G401.6 (cell line): ENCODE data around the gene ARL17B.
"Not testable (repeated sequence)": the region's sequence is repeated elsewhere in the genome, so short reads cannot be mapped to it uniquely, and the experiment has no call there.

Experiments
- FAIRE-seq: peaks from 2 replicates; lab custom pipeline; 2012; peaks lifted over from hg19 to GRCh38; lab: Jason Lieb, UNC

ARL17B gene

GRCh38 chr17:46287587-46287986 is 74.0 kb downstream of the ARL17B start:
- FAIRE-seq, result not testable (repeated sequence)

- FAIRE-seq, result peak; percentile 96
Measured at GRCh38 chr17:46286764-46287221, 74.8 kb downstream of the ARL17B start.

DNA sequence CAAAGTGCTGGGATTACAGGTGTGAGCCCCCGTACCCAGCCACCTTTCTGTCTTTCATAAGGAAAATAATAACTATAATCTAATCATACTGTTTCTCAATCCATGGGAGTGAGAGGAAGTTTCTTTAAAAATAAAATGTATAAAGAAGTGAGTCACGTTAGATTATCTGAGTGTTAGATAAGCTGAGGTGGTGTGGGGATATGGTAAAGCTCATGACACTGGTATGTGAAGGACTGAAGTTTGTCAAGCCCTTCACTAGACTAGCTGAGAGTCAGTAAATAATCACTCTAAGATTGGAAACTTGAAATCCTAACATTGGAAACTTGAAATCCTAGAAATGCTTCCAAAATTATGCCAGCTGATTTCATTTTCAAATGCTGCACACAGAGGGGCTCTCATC is 76.1 kb downstream of the ARL17B start:
- not testable (repeated sequence) for FAIRE-seq

DNA sequence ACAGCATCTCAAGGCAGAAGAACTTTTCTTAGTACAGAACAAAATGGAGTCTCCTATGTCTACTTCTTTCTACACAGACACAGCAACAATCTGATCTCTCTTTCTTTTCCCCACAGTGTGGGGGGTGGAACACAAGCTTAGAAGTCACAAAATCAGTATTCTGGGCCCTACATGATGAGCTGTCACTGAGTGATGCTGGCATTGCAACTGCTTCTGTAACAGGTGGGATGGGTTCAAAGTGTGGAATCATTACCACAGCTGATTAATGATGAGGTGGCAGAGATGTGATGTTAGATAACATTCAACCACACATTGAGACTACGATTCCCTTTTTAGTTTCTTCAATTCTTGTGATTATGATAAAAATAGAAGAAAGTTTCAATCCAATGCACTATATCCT is 77.1 kb downstream of the ARL17B start:
- FAIRE-seq, result not testable (repeated sequence)

GRCh38 chr17:46282635-46283034 is 78.9 kb downstream of the ARL17B start:
- FAIRE-seq, result not testable (repeated sequence)

GRCh38 chr17:46281336-46281735 is 80.2 kb downstream of the ARL17B start:
- not testable (repeated sequence) for FAIRE-seq

DNA sequence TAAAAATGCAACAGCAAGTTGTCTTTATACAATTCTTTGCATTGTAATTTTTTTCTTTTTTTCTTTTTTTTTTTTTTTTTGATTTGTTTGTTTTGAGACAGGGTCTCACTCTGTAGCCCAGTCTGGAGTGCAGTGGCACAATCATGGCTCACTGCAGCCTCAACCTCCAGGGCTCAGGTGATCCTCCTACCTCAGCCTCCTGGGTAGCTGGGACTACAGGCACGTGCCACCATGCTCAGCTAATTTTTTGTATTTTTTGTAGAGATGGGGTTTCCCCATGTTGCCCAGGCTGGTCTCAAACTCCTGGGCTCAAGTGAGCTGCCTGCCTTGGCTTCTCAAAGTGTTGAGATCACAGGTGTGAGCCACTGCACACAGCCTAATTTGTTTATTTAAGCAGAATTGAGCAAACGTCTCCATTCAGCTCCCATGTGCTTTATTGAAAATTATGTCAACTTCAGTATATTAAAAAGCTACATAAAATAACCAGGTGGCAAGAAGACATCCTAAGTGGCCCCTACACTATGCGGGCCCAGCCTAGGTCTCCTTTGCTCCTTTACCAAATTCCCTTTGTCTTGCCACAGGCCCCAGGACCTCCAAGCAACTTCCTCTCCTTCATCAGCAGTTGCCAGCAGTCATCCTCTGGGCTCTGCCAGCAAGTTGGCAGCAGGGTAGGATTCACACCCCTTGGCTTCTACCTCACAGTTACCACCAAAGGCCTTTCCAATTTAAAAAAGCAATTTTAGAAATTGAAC is 84.7 kb downstream of the ARL17B start:
- FAIRE-seq, result not testable (repeated sequence)

DNA sequence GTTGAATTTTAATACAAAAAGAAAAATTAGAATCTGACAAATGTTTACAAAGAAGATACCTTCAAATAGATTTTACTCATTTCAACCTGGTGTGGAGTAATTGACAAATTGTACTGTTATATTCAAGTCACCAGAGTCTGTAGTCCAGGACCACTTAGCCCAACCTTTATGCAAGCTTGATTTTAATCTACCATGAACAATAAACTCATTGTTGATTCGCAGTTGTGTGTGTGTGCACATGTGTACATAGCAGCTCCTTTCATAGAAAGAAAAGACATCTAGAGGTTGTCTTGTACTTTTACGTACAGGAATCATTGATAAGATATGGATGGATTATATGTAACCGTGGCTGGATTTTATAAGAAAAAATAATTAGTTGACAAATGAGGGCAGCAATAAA is 87.3 kb downstream of the ARL17B start:
- FAIRE-seq, result no peak

GRCh38 chr17:46273541-46274236 is 87.9 kb downstream of the ARL17B start:
- FAIRE-seq, result no peak

DNA sequence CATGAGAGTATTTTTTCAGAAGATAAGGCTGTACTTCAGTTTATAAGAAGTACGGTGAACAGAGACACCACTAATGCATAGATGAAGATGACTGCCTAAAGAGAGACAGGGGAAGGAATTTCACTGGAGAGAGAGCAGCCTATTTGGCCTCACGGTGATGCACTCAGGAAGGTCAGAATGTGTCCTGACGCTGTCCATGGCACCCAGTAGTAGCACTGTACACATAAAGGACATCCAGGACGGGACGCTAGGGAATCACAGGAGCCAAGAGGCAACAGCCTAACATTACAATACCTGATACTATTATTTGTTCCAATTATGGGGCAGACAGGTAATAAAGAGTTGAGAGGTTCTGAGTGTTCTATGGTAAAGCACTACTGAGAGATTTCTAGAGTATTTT is 91.5 kb downstream of the ARL17B start:
- FAIRE-seq, result no peak

DNA sequence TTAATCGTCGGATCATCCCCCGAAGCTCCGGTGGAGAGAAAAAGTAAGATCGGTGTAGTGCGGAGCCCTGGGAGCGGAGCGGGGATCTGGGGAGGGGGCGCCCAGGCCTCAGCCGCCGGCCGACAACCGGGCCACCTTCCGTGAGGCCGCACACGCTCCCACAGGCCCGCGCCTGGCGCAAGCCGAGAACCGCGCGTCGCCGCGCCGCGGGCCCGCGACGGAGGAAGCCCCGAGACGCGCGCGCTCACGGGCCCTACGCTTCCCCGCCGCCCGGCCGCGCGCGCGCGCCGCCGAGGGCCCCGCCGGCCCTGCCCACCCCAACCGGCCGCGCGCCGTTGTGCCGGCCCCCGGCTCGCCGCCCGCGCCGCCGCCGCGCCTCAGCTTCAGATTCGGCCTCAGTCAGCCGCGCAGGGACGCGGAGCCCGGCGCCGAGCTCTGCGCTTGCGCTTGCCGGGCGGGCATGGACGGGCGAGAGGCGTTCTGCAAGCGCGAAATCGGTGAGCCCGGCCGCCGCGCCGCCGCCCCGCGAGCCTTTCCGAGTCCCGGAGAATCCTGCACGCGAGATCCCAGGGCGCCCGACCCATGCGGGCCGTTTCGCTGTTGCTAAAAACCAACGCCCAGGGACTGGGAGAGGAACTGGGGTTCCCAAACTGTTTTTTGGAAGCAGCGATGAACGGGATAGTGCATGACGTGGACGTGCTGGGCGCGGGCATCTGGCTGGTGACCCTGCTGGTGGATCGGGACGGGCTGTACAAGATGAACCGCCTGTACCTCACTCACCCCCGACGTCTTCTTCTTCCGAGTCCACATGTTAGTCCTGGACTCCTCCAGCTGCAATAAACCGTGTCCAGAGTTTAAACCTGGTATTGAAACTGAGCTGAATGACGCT is 94.7 kb downstream of the ARL17B start:
- FAIRE-seq, result no peak

- not testable (repeated sequence) for FAIRE-seq
Measured at GRCh38 chr17:46266063-46266655, 95.4 kb downstream of the ARL17B start.

DNA sequence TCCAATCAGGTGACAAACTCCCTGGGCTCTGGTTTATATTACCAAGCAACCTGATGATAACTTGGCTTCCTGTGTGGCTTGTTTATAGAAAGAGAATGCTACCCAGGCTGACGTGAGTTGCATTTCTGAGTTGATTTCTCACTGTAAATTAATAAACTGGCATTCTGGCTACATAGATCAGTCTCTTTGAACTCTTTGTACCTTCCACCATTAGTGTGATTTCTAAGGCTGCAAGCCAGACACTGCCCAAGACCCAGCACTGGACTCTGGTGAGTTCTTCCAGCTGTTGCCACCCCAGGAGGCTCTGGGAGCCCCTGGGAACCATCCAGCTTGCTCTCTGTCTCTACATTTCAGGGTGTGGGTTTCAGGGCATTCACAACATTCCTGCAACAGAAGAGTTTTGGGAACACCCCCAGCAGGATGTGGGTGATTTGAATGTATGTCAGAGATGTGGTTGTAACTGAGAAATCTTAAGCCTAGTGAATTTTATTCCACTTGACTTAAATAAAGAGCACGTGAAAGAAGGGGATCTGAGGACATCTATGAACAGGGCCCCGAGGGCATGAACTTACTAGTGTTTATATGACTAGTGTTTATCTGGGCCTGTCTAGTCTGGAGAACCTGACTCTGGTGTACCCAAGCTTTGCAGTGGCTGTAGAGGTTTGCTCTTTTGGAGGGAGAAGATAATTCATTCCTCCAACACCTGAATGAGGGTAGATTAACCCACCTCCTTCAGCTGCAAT is 96.9 kb downstream of the ARL17B start:
- FAIRE-seq, result no peak

GRCh38 chr17:46262271-46262670 is 99.3 kb downstream of the ARL17B start:
- FAIRE-seq, result no peak

DNA sequence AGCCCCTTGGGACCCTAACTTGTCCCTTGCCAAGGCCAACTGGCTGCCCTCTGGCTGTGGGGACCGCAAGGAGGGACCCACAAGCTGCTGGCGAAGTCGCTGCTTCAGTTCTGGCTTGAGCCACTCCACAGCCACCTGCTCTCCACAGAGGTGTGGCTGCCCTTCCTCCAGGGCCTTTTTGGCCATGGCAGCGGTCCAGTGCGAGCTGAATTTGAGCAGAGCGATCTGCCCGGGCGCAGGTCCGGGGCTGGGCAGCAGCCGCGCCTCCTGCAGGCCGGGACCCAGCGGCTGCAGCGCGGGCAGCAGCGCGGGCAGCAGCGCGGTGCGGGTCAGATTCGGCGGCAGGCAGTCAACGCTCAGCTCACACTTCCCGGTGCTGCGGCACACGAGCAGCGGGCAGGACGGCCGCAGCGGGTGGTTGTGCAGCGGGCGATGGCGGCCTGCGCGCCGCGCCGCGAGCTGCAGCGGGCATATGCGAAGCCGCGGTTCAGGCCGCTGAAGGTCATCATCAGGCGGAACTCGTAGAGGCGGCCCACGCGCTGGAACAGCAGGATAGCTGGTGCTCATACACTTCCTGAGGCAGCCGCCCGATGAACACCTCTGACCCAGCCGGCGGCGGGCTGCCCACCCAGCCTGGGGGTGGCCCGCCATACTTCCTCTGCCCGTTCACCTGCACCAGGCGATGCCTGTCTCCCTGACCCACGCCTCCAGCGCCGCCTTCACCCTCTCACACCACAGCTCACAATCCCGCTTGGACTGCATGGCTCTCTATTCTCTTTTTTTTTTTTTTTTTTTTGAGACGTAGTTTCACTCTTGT is 101.5 kb downstream of the ARL17B start:
- not testable (repeated sequence) for FAIRE-seq

GRCh38 chr17:46256369-46256768 is 105.2 kb downstream of the ARL17B start:
- not testable (repeated sequence) for FAIRE-seq

DNA sequence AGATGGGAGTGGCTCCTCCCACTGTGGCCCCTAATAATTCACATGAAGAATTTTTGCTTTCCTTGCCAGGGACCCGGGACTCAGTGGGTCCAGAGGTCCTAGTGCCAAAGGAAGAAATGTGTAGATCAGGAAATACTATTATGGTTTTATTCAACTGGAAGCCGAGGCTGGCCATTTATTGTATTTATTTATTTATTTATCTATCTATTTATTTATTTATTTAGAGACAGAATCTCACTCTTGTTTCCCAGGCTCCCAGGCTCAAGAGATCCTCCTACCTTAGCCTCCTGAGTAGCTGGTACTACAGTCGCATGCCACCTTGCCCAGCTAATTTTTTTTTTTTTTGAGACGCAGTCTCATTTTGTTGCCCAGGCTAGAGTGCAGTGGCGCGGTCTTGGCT is 107.4 kb downstream of the ARL17B start:
- FAIRE-seq, result not testable (repeated sequence)

DNA sequence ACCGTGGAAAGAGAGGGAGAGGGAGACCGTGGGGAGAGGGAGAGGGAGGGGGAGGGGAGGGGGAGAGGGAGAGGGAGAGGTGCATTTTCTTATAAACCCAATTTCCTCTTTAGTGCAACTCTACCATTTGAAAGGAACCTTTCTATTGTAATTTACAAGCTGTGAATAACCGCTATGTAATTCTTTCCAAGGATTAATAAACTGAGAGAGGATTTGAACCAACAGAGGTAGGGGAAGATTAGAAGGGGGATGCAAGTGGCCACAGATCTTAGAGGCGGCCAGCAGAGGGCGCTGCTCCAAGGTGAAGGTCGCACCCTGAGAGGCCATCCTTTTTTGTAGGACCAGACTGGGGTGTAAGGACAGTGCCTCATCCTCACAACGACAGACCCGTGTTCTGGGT is 107.8 kb downstream of the ARL17B start:
- FAIRE-seq, result not testable (repeated sequence)

- FAIRE-seq, result not testable (repeated sequence)
Measured at GRCh38 chr17:46252804-46253203, 108.8 kb downstream of the ARL17B start.

GRCh38 chr17:46249153-46249552 is 112.4 kb downstream of the ARL17B start:
- not testable (repeated sequence) for FAIRE-seq
